GM23338 (cell line): ENCODE measurements around the gene MYT1. TPM values are rescaled to one million over a fixed set of nuclear protein-coding genes. Genes with fewer than 3 reads are reported as not detected.

ENCODE experiments used
- ATAC-seq: fragments of 200-7000 bp; cut with Tn5 transposase; 3 replicates; pipeline ENCODE4 v1.9.1; 2020
- DNase-seq: peaks from one replicate; pipeline ENCODE4 v3.0.0-alpha.2; 2015; ENCODE audit warnings: low spot score
- H2AFZ ChIP-seq: fragments of 200-600 bp; sonication (generic); 2 replicates; pipeline ENCODE4 v1.8.0; 2016; ENCODE audit warnings: antibody characterized with exemption, mild to moderate bottlenecking, moderate library complexity
- H3F3A ChIP-seq: fragments of 200-600 bp; sonication (generic); replicated peaks from 2 replicates; pipeline ENCODE4 v1.8.0; 2017; ENCODE audit warnings: antibody characterized with exemption, mixed run types, low read depth
- H3K27ac ChIP-seq: fragments of 200-600 bp; sonication (generic); 2 replicates; pipeline ENCODE4 v1.6.1; 2016; ENCODE audit warnings: low read depth
- H3K27me3 ChIP-seq: fragments of 200-600 bp; sonication (generic); 2 replicates; pipeline ENCODE4 v1.8.0; 2016; ENCODE audit warnings: mild to moderate bottlenecking, mixed run types, moderate library complexity; ENCODE audit not compliant: insufficient read depth
- H3K36me3 ChIP-seq: fragments of 200-600 bp; sonication (generic); 2 replicates; pipeline ENCODE4 v1.8.0; 2016; ENCODE audit warnings: mild to moderate bottlenecking; ENCODE audit not compliant: insufficient read depth
- H3K4me1 ChIP-seq: fragments of 200-600 bp; sonication (generic); 2 replicates; pipeline ENCODE4 v1.8.0; 2016; ENCODE audit warnings: mild to moderate bottlenecking, moderate library complexity; ENCODE audit not compliant: insufficient read depth
- H3K4me2 ChIP-seq: fragments of 200-600 bp; sonication (generic); 2 replicates; pipeline ENCODE4 v1.7.1; 2017; ENCODE audit warnings: mixed run types
- H3K4me3 ChIP-seq: fragments of 200-600 bp; sonication (generic); 2 replicates; pipeline ENCODE4 v1.6.1; 2016; ENCODE audit warnings: mixed run types
- H3K79me2 ChIP-seq: fragments of 200-600 bp; sonication (generic); replicated peaks from 2 replicates; pipeline ENCODE4 v1.8.0; 2017; ENCODE audit warnings: mild to moderate bottlenecking; ENCODE audit not compliant: insufficient read depth
- H3K9me2 ChIP-seq: fragments of 200-600 bp; sonication (generic); 2 replicates; pipeline ENCODE4 v1.8.0; 2017; ENCODE audit not compliant: insufficient read depth
- H4K20me1 ChIP-seq: fragments of 200-600 bp; sonication (generic); replicated peaks from 2 replicates; pipeline ENCODE4 v1.8.0; 2017; ENCODE audit warnings: mild to moderate bottlenecking; ENCODE audit not compliant: insufficient read depth
- H3K27ac Mint-ChIP-seq: 2 replicates; pipeline ENCODE4 v1.8.0; 2020; ENCODE audit warnings: inconsistent platforms, mild to moderate bottlenecking, moderate library complexity, mixed read lengths
- H3K27me3 Mint-ChIP-seq: 3 replicates; pipeline ENCODE4 v1.8.0; 2022; ENCODE audit warnings: low read depth, mild to moderate bottlenecking, moderate library complexity, mixed read lengths, inconsistent platforms; ENCODE audit not compliant: insufficient read depth, poor library complexity
- H3K36me3 Mint-ChIP-seq: 3 replicates; pipeline ENCODE4 v1.8.0; 2021; ENCODE audit warnings: low read depth, mild to moderate bottlenecking, inconsistent platforms, moderate library complexity, mixed read lengths
- H3K4me1 Mint-ChIP-seq: 3 replicates; pipeline ENCODE4 v1.8.0; 2020; ENCODE audit warnings: mild to moderate bottlenecking, inconsistent platforms, mixed read lengths
- H3K4me3 Mint-ChIP-seq: 3 replicates; pipeline ENCODE4 v1.8.0; 2021; ENCODE audit warnings: moderate library complexity, mild to moderate bottlenecking, inconsistent platforms, mixed read lengths
- H3K9me3 Mint-ChIP-seq: 3 replicates; pipeline ENCODE4 v1.8.0; 2020; ENCODE audit warnings: moderate library complexity, mild to moderate bottlenecking, inconsistent platforms, mixed read lengths
- CREB1 ChIP-seq: fragments of 250-450 bp; sonication (Bioruptor Pico); IDR thresholded peaks from 2 replicates; pipeline ENCODE4 v1.5.0; 2020; ENCODE audit warnings: low read depth, mild to moderate bottlenecking, moderate library complexity
- ETS1 ChIP-seq: IDR thresholded peaks from 2 replicates; pipeline ENCODE4 v1.6.1; 2016; ENCODE audit warnings: antibody characterized with exemption
- EZH2 ChIP-seq: fragments of 200-600 bp; sonication (generic); IDR thresholded peaks from one replicate; pipeline ENCODE4 v1.8.0; 2017; ENCODE audit warnings: antibody characterized with exemption, mild to moderate bottlenecking, low read depth; ENCODE audit not compliant: unreplicated experiment
- EZH2phosphoT487 ChIP-seq: fragments of 200-600 bp; sonication (generic); IDR thresholded peaks from one replicate; pipeline ENCODE4 v1.8.1; 2018; ENCODE audit warnings: antibody characterized with exemption; ENCODE audit not compliant: unreplicated experiment
- JUNB ChIP-seq: IDR thresholded peaks from one replicate; pipeline ENCODE4 v1.6.1; 2016; ENCODE audit warnings: antibody characterized with exemption; ENCODE audit not compliant: unreplicated experiment
- POLR2AphosphoS5 ChIP-seq: IDR thresholded peaks from 2 replicates; pipeline ENCODE4 v1.6.1; 2016; ENCODE audit warnings: antibody characterized with exemption, low read depth
- REST ChIP-seq: IDR thresholded peaks from one replicate; pipeline ENCODE4 v1.6.1; 2018; ENCODE audit warnings: antibody characterized with exemption; ENCODE audit not compliant: unreplicated experiment
- STAT1 ChIP-seq: IDR thresholded peaks from one replicate; pipeline ENCODE4 v1.6.1; 2016; ENCODE audit warnings: antibody characterized with exemption; ENCODE audit not compliant: unreplicated experiment
- ZNF114 ChIP-seq: fragments of 250-450 bp; sonication (Bioruptor Pico); IDR thresholded peaks from 2 replicates; pipeline ENCODE4 v1.5.0; 2020; ENCODE audit warnings: mild to moderate bottlenecking, moderate library complexity
- ZNF331 ChIP-seq: fragments of 250-450 bp; sonication (Bioruptor Pico); IDR thresholded peaks from 2 replicates; pipeline ENCODE4 v1.5.0; 2020; ENCODE audit warnings: low read depth, mild to moderate bottlenecking, moderate library complexity
- ZNF462 ChIP-seq: fragments of 250-450 bp; sonication (Bioruptor Pico); IDR thresholded peaks from 2 replicates; pipeline ENCODE4 v1.5.0; 2020; ENCODE audit warnings: mild to moderate bottlenecking, moderate library complexity
- polyA plus RNA-seq: library from polyadenylated mRNA; unstranded; fragments of >200 nt; fragmentation: Nextera tagmentation; extraction: Ambion mirVana; gene quantifications from 2 replicates; pipeline ENCODE4 v1.2.1, GENCODE V29; 2016
- total RNA-seq: library from RNA; depleted of rRNA; stranded (reverse); fragments of >200 nt; shearing (Covaris generic); gene quantifications from 2 replicates; pipeline ENCODE4 v1.2.3, GENCODE V29; 2014
- TF ChIP-seq, protein P1 (sequence below), 2 experiments: fragments of 200-600 bp in 1 of 2; sonication (generic) in 1 of 2; conservative IDR thresholded peaks; 2 replicates each; pipeline versions ENCODE4 v1.5.1 to v1.6.1; 2016 to 2017; ENCODE audit warnings: antibody characterized with exemption in 2 of 2, low read depth in 2 of 2, mild to moderate bottlenecking in 2 of 2, moderate library complexity in 1 of 2

The MYT1 gene
- total and polyA plus RNA-seq, 2 experiments from 2014 or later, result 0.83 to 1.6 TPM

DNA sequence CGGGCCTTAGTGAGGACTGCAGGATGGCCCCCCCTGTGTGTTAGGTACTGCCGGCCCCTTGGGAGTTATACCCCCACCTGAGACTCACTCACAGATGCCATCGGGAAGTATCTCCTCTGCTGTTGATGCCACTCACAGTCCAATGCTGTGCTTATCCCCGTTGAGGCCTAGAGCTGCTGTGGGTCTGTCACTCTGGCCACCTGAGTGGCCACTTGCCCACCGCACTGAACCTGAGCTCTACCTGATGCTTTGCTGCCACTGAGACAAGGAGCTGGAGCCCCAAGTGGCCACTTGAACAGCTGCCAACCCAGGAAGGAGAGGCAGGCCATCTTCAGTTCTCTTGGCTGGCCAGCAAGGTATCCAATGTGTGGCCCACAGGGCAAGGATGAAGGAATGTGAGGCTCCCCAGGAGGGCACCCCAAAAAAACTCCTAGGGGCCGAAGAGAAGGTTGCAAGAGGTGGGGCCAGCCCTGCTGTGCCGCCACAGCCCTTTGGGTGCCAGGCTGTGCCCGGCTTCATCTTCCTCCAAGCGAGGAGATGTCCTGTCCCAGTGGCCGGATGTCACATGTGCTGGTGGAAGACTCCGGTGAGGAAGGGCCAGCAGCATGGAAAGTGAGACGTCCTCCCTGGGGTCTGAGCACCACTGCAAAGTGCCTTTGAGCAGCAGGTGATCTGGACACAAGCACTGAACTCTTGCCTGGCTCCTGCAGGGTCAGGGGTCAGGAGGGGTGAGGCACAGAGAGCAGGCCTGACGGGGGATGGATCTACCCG lies 61.8 kb downstream of the MYT1 start:
- Mint-ChIP-seq H3K9me3 (no peaks in the 10 kb centered on the region), H3K4me3 (no peak overlapping the region), H3K36me3 (no peaks in the 10 kb centered on the region), H3K27me3 (peaks cover 8% of the 10 kb centered on the region), H3K27ac (no peak overlapping the region), H3K4me1 (peaks cover 23% of the 10 kb centered on the region)
- Histone ChIP-seq H3F3A (no peaks in the 10 kb centered on the region), H3K36me3 (no peaks in the 10 kb centered on the region), H3K27ac (no peak overlapping the region), H3K27me3 (no peaks in the 10 kb centered on the region), H3K4me3 (no peak overlapping the region), H4K20me1 (no peaks in the 10 kb centered on the region), H3K79me2 (no peaks in the 10 kb centered on the region), H3K4me2 (no peak overlapping the region), H2AFZ (no peak overlapping the region), H3K4me1 (peaks cover 10% of the 10 kb centered on the region), H3K9me2 (no peaks in the 10 kb centered on the region)
- no peak for ATAC-seq
- no peak for TF ChIP-seq JUNB
- no peak for TF ChIP-seq ZNF462 (CRISPR knock-in tag)
- no peak for TF ChIP-seq EZH2phosphoT487
- TF ChIP-seq STAT1, result no peak
- TF ChIP-seq ETS1, result no peak
- TF ChIP-seq POLR2AphosphoS5, result no peak
- TF ChIP-seq REST, result no peak
- TF ChIP-seq ZNF114 (CRISPR knock-in tag), result no peak
- TF ChIP-seq, protein P1, sequence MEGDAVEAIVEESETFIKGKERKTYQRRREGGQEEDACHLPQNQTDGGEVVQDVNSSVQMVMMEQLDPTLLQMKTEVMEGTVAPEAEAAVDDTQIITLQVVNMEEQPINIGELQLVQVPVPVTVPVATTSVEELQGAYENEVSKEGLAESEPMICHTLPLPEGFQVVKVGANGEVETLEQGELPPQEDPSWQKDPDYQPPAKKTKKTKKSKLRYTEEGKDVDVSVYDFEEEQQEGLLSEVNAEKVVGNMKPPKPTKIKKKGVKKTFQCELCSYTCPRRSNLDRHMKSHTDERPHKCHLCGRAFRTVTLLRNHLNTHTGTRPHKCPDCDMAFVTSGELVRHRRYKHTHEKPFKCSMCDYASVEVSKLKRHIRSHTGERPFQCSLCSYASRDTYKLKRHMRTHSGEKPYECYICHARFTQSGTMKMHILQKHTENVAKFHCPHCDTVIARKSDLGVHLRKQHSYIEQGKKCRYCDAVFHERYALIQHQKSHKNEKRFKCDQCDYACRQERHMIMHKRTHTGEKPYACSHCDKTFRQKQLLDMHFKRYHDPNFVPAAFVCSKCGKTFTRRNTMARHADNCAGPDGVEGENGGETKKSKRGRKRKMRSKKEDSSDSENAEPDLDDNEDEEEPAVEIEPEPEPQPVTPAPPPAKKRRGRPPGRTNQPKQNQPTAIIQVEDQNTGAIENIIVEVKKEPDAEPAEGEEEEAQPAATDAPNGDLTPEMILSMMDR (conservative IDR thresholded peaks at IDR 0.05; ENCODE audit: low read depth in 2 of 2), result no peak
- TF ChIP-seq CREB1 (CRISPR knock-in tag), result no peak
- TF ChIP-seq EZH2, result no peak
- no peak for TF ChIP-seq ZNF331 (CRISPR knock-in tag)
- DNase-seq, result no peak
